Mammary epithelial cell (primary cell): ENCODE data around the gene KDM1B.

Source experiments
- EZH2 ChIP-seq: IDR thresholded peaks from 2 replicates; pipeline ENCODE4 v1.6.1; 2012; ENCODE audit warnings: low read length, inconsistent platforms, borderline replicate concordance
- TF ChIP-seq, protein P1 (sequence below), 2 donors: IDR thresholded peaks in 1 of 2; conservative IDR thresholded peaks in 1 of 2; 2 replicates each; pipeline ENCODE4 v1.5.1; 2011 to 2012; ENCODE audit warnings: inconsistent platforms in 2 of 2, low read length in 2 of 2, mild to moderate bottlenecking in 2 of 2, control low read depth in 1 of 2, low read depth in 1 of 2; ENCODE audit not compliant: insufficient read depth in 1 of 2; ENCODE audit errors: extremely low read depth in 1 of 2

DNA sequence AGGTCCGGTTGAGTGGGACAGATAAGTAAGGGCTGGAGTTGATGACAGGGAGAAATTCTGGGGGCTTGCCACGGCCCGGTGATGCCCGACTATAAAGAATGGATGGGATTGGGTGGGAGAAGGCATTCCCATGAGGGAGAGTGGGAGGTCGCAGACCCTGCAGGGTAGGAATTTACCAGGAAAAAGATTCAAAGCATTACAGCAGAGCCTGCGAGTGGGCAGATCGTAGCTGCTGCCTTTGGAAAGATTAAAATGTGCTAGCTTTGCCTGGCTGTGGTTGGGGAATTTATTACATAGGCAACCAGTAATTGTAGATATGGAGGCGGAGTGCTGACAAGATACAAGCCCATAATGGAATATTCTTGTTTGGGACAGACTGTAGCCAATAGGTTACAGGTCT is 49.5 kb downstream of the KDM1B start:
- TF ChIP-seq, protein P1, sequence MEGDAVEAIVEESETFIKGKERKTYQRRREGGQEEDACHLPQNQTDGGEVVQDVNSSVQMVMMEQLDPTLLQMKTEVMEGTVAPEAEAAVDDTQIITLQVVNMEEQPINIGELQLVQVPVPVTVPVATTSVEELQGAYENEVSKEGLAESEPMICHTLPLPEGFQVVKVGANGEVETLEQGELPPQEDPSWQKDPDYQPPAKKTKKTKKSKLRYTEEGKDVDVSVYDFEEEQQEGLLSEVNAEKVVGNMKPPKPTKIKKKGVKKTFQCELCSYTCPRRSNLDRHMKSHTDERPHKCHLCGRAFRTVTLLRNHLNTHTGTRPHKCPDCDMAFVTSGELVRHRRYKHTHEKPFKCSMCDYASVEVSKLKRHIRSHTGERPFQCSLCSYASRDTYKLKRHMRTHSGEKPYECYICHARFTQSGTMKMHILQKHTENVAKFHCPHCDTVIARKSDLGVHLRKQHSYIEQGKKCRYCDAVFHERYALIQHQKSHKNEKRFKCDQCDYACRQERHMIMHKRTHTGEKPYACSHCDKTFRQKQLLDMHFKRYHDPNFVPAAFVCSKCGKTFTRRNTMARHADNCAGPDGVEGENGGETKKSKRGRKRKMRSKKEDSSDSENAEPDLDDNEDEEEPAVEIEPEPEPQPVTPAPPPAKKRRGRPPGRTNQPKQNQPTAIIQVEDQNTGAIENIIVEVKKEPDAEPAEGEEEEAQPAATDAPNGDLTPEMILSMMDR (conservative IDR thresholded peaks at IDR 0.05 in 1 of 2, IDR thresholded peaks at IDR 0.05 in 1 of 2; ENCODE audit: extremely low read depth in 1 of 2, insufficient read depth in 1 of 2, low read depth in 1 of 2, low read length in 2 of 2): no peak
- TF ChIP-seq EZH2: no peak
